Measurements from ENCODE around the gene SLC30A5.

GRCh38 chr5:69049796-69050195, 44.0 kb upstream of the SLC30A5 start:
- TF ChIP-seq CTCF (IDR thresholded peaks at IDR 0.05 in 2 of 3, conservative IDR thresholded peaks at IDR 0.05 in 1 of 3; ENCODE audit: borderline replicate concordance in 1 of 3, insufficient read depth in 1 of 3, low read depth in 2 of 3, low read length in 2 of 3) (no peak), EZH2 (IDR thresholded peaks at IDR 0.05) (no peak), ZBTB33 (IDR thresholded peaks at IDR 0.05; ENCODE audit: extremely low read depth, insufficient replicate concordance, low read length) (no peak)
